GM12873 (cell line): ENCODE measurements around the gene LRRFIP1.

Experiments
- TF ChIP-seq, protein P1 (sequence below): IDR thresholded peaks from 2 replicates; pipeline ENCODE4 v1.5.1; 2012; ENCODE audit warnings: low read depth, mild to moderate bottlenecking, moderate library complexity, low read length, control low read depth; ENCODE audit not compliant: insufficient read depth; ENCODE audit errors: missing control alignments

Gene LRRFIP1

DNA sequence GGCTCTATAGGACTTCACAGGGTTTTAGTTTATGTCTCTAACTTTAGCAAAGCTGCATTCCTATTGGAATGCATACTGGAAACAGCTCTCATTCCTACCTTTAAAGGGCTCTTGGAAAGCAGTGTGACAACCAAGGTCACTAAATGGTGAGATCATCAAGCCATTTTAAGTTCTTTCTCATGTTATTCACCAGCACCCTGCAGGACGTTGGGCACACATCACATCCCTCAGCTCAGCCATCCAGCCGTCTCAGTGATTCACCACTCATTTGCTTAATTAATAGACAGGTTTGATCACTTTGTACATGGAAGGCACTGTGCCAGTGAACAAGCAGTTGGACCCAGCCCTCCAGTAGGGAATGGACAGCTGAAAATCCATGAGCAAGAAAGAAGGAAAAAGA lies 139.0 kb downstream of the LRRFIP1 start:
- TF ChIP-seq, protein P1, sequence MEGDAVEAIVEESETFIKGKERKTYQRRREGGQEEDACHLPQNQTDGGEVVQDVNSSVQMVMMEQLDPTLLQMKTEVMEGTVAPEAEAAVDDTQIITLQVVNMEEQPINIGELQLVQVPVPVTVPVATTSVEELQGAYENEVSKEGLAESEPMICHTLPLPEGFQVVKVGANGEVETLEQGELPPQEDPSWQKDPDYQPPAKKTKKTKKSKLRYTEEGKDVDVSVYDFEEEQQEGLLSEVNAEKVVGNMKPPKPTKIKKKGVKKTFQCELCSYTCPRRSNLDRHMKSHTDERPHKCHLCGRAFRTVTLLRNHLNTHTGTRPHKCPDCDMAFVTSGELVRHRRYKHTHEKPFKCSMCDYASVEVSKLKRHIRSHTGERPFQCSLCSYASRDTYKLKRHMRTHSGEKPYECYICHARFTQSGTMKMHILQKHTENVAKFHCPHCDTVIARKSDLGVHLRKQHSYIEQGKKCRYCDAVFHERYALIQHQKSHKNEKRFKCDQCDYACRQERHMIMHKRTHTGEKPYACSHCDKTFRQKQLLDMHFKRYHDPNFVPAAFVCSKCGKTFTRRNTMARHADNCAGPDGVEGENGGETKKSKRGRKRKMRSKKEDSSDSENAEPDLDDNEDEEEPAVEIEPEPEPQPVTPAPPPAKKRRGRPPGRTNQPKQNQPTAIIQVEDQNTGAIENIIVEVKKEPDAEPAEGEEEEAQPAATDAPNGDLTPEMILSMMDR = no peak

DNA sequence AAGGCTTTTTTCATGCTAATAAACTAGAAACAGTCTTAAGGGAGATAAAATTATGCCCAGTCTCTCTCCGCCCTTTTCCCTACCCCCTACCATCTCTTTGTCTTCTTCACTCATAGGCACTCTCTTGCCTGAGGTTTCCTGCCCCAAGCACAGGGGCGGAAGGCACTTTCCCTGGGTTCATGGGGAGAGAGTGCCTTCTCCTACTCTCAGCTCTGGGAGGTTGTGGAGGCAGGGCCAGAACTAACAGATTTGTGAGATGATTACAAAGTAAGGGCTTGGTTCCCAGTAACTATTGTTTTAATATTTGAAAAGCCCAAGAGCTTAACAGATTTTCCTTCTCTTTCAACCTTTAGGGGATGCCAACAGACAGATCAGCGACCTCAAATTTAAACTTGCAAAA lies 145.1 kb downstream of the LRRFIP1 start:
- TF ChIP-seq, protein P1 = no peak

GRCh38 chr2:237773826-237774225 lies 146.4 kb downstream of the LRRFIP1 start:
- TF ChIP-seq, protein P1 = no peak

DNA sequence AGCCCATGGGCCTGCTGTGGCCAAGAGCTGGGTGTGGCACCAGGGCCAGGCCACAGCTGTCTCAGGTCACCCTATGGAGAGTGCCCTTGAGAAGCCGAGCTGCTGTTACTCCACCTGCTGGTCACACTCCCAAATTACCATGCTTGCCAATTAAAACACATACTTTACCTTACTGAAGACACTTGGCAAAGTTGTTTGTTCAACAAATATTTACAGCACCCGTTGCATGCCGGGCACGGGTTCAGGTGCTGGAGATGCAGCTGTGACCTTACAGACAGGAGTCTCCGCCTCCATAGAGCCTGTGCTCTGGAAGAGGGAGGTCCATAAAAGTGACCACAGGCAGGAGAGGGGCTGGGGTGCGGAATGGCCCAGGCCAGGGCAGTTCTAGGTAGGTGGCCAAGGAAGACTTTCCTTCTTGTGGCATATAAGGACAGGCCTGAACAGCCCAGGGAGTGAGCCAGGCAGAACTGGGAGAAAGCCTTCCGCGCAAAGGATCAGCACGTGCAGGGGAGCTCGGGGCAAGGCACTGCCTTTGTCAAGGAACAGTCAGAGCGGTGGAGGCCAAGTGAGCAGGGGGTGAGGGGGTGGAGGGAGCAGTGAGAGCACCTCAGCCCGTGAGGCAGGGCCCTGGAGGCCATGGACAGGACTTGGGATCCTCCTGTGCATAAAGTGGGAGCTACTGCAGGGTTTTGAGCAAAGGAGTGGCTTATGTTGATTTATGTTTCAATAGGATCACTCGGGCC lies 147.6 kb downstream of the LRRFIP1 start:
- TF ChIP-seq, protein P1 = peak; percentile 77

DNA sequence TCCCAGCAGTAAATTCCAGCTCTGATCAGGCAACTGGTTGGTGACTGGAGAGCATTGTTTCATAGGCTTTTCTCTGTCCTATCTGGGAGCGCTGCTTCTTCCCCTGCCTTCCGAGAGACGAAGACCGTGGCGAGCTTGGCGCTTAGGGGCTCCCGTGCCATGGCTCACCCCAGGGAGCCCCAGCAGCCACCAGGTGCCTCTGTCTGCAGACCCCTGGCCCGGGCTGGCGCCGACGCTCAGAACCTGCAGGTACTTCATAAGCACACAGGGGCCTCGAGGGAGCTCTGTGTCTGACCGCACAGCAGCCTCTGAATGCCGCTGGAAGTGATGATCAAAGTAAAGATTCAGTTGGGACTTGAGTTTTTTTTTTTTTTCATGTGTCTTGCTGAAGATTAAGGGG lies 152.1 kb downstream of the LRRFIP1 start:
- TF ChIP-seq, protein P1 = no peak

GRCh38 chr2:237782181-237782580 lies 154.8 kb downstream of the LRRFIP1 start:
- TF ChIP-seq, protein P1 = no peak

DNA sequence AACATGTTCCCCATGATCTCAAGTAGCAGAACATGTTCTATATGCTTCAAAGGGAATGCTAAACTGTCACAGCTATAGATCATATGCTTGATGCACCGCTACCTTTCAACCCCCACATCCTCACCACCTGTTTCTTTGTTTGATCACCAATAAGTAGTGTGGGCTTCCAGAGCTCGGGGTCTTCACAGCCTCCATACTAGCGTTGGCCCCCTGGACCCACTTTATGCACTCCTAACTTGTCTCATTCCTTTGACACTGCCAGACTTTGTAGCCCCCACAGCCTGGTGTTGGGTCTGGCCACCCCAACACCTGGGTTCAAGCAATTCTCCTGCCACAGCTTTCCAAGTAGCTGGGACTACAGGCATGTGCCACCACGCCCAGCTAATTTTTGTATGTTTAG lies 159.5 kb downstream of the LRRFIP1 start:
- TF ChIP-seq, protein P1 = no peak
